Kidney (tissue), 14 donors: ENCODE results near the gene PTCD1. TPM values are rescaled to one million over a fixed set of nuclear protein-coding genes. Genes with fewer than 3 reads are reported as not detected.
A peak's percentile ranks its signal among the peaks of the same experiment; 100 is the strongest.

Experiments used
- DNase-seq, 5 donors: peaks; one replicate each; pipeline ENCODE4 v3.0.0-alpha.2; 2013 to 2020
- FAIRE-seq: peaks from 2 replicates; lab custom pipeline; 2012; peaks lifted over from hg19 to GRCh38; lab: Jason Lieb, UNC
- H3K27ac ChIP-seq, 2 donors: one replicate each; pipeline ENCODE4 v1.7.0; 2013; ENCODE audit warnings: low read depth in 2 of 2, low read length in 2 of 2, inconsistent platforms in 1 of 2
- H3K27me3 ChIP-seq: one replicate; pipeline ENCODE4 v1.7.1; 2013; ENCODE audit warnings: low read length, inconsistent platforms; ENCODE audit not compliant: control insufficient read depth, insufficient read depth
- H3K36me3 ChIP-seq, 3 donors: one replicate each; pipeline versions ENCODE4 v1.7.0 to v1.7.1; 2013; ENCODE audit warnings: low read length in 3 of 3, control low read depth in 1 of 3, inconsistent platforms in 1 of 3; ENCODE audit not compliant: insufficient read depth in 3 of 3, control insufficient read depth in 2 of 3
- H3K4me1 ChIP-seq, 3 donors: one replicate each; pipeline versions ENCODE4 v1.7.0 to v1.7.1; 2013; ENCODE audit warnings: low read length in 3 of 3, inconsistent platforms in 1 of 3, low read depth in 1 of 3; ENCODE audit not compliant: control insufficient read depth in 2 of 3, insufficient read depth in 2 of 3
- H3K4me3 ChIP-seq, 3 donors: one replicate each; pipeline versions ENCODE4 v1.7.0 to v1.8.1; 2013; ENCODE audit warnings: low read length in 3 of 3, control low read depth in 1 of 3, inconsistent platforms in 1 of 3
- H3K9ac ChIP-seq, 3 donors: one replicate each; pipeline versions ENCODE4 v1.7.0 to v1.7.1; 2013; ENCODE audit warnings: low read length in 3 of 3, control low read depth in 1 of 3, inconsistent platforms in 1 of 3
- H3K9me3 ChIP-seq, 3 donors: one replicate each; pipeline versions ENCODE4 v1.7.0 to v1.7.1; 2013; ENCODE audit warnings: low read length in 3 of 3, control low read depth in 1 of 3, inconsistent platforms in 1 of 3; ENCODE audit not compliant: control insufficient read depth in 2 of 3, insufficient read depth in 1 of 3
- intact Hi-C: fragments of 100-400 bp; cut with DNase I; formaldehyde crosslinking; loops from one replicate; pipeline ENCODE4 v1.11.1; 2022
- polyA plus RNA-seq: library from polyadenylated mRNA; stranded (reverse); fragments of 350-450 nt; fragmentation: Illumina TruSeq; extraction: RNeasy Lipid Tissue Mini Kit (QIAGEN cat#74804); gene quantifications from one replicate; pipeline ENCODE4 v1.2.3, GENCODE V29; 2014; ENCODE audit warnings: low read depth, low replicate concordance; ENCODE audit not compliant: insufficient read depth
- total RNA-seq: library from RNA; stranded (reverse); fragmentation: NEBNext Ultra II Directional; extraction: Animal tissue kit (Norgen Biotek cat#: 25700); gene quantifications from one replicate; pipeline ENCODE4 v1.2.1, GENCODE V29; 2021
- TF ChIP-seq, protein P1 (sequence below): IDR thresholded peaks from 3 replicates; pipeline ENCODE4 v1.5.1; 2012; ENCODE audit warnings: mild to moderate bottlenecking, moderate library complexity, borderline replicate concordance; ENCODE audit not compliant: insufficient read depth; ENCODE audit errors: extremely low read depth
- donor health status: control.
- donor health status: control.
- donor health status: control.
- donor health status: control.
- donor health status: control.
- donor health status: DM: yes; HTN: yes; CAD: no.
- donor health status: Normal renal cell carcinoma (clear cell type).

The PTCD1 gene
- total and polyA plus RNA-seq, 2 donors from 2014 or later: 2.9 to 5.4 TPM

DNA sequence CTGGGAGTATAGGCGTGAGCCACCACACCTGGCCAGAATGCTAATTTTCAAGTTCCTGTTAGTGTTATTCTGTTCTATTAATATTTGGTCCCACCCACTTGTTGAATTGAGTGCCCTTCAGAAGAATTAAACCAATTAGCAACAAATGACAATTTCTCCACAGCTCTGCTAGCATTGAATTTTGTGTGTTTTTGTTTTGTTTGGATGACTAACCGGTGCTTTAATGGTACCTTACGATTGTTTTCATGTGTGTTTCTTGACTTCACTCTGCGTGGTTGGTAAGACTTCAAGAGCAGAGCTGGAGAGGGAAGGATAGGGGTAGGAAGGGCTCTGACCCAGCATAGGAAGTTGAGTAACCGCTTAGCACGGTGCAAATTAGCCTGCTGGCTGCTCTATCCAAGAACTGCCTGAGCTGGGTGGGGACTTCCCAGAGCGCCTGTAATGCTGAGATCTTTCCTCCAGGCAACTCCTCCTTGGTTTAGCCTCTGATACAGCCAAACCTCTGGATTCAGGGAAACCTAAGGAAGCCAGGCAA, 59.5 kb downstream of the PTCD1 start:
- no peaks in the 10 kb centered on the region for H3K9me3 ChIP-seq
- H3K4me3 ChIP-seq: no peak overlapping the region
- H3K27me3 ChIP-seq: no peaks in the 10 kb centered on the region
- intact Hi-C loops: no loop called here
- TF ChIP-seq, protein P1, sequence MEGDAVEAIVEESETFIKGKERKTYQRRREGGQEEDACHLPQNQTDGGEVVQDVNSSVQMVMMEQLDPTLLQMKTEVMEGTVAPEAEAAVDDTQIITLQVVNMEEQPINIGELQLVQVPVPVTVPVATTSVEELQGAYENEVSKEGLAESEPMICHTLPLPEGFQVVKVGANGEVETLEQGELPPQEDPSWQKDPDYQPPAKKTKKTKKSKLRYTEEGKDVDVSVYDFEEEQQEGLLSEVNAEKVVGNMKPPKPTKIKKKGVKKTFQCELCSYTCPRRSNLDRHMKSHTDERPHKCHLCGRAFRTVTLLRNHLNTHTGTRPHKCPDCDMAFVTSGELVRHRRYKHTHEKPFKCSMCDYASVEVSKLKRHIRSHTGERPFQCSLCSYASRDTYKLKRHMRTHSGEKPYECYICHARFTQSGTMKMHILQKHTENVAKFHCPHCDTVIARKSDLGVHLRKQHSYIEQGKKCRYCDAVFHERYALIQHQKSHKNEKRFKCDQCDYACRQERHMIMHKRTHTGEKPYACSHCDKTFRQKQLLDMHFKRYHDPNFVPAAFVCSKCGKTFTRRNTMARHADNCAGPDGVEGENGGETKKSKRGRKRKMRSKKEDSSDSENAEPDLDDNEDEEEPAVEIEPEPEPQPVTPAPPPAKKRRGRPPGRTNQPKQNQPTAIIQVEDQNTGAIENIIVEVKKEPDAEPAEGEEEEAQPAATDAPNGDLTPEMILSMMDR: no peak
- peak in 1 of 5 donors; percentile 35 for DNase-seq
- H3K4me1 ChIP-seq: peaks cover 0 to 28% (median 0%) of the 10 kb centered on the region in 3 donors
- peak overlapping the region; percentile 82 to 85 for H3K27ac ChIP-seq
- no peak overlapping the region for H3K9ac ChIP-seq
- H3K36me3 ChIP-seq: no peaks in the 10 kb centered on the region
- no peak for FAIRE-seq

DNA sequence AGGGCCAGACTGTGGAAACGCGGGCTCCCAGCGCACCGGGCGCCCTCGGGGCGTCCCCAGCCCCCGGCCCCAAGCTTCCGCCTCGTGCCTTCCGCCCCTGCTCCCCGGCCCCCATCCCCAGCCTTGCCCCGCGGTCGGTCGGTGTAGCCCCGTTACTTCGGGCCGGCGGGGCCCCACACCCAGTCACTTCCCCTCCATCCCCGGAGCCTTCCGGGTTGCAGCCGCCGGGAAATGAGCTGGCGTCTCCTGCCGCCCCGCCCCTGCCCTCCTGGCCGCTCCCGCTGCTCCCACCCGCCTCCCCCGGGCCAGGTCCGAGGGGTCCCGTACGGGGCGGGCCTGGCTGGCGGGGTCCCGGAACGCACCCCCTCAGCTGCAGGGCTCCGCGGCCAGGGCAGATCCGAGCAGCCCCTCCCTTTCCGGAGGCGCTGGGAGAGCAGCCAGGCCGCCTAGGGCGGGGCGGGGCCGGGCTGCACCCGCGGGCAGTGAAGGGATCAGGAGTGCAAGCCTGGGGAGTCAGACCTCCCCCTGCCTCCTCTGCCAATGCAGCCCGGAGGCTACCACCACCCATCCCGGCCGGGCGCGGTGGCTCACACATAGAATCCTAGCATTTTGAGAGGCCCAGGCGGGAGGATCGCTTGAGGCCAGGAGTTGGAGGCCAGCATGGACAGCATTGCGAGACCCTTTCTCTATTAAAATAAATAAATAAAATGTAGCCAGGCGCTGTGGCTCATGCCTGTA, 63.4 kb downstream of the PTCD1 start:
- TF ChIP-seq, protein P1: no peak
- Histone ChIP-seq H3K27me3 (no peaks in the 10 kb centered on the region), H3K9ac (no peak overlapping the region), H3K27ac (peak overlapping the region; percentile 63 to 74), H3K36me3 (no peaks in the 10 kb centered on the region), H3K4me1 (peaks cover 0 to 22% (median 0%) of the 10 kb centered on the region in 3 donors), H3K9me3 (no peaks in the 10 kb centered on the region), H3K4me3 (peak overlapping the region in 1 of 3 donors; percentile 61)
- intact Hi-C loops: no loop called here
- DNase-seq (peak; percentile 39 to 93 (median 66)), FAIRE-seq (no peak)

DNA sequence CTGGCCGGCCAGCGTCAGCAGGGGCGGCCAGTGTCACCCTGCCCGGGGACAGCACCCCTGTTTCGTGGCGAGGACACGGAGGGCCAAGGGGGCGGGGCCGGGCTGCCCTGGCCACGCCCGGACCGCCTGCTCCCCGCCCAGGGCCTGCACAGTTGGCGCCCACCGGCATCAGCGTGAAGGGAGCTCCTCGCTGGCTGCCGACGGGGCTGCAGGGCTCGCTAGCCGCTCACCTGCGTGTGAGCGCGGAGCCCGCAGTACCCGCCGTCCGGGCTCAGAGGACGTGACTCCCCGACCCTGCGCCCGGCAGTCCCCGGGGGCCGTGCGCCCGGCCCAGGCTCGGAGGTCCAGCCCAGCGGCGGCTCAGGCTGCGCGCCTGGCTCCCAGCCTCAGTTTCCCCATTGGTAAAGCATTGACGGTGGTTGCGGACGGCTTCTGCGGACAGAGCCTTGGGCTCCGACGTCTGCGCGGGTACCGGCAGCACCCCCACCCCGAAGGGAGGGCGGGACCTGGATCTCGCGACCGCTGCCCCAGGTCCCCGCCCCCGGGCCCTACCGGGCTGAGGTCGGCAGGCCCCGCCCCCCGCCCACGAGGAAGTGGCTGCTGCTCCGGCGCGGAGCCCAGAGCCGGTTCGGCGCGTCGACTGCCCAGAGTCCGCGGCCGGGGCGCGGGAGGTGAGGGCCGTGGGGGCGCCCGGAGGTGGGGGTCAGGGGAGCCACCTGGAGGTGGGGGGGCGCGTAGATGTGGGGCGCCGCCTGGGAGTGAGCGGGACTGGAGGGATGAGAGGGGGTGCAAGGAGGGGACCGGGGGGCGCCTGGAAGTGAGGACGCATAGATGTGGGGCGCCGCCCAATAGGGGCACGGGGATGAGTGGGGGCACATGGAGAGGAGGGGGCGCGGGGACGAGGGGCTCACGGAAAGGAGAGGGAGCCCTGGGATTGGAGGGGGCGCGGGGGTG, 64.2 kb downstream of the PTCD1 start, which contains the start of gene ARPC1B:
Gene ARPC1B, plus strand, starts transcription at position 620 of the 954 bp plus-strand sequence. CDS start 10,985 bp downstream, outside the sequence.
- Histone ChIP-seq H3K27me3 (no peaks in the 10 kb centered on the region), H3K4me1 (peaks cover 0 to 14% (median 0%) of the 10 kb centered on the region in 3 donors), H3K36me3 (no peaks in the 10 kb centered on the region), H3K4me3 (peak within 1 kb of the TSS in 2 of 3 donors; percentile 55 to 61), H3K27ac (peak within 1 kb of the TSS; percentile 65 to 74), H3K9ac (no peak within 1 kb of the TSS), H3K9me3 (no peaks in the 10 kb centered on the region)
- TF ChIP-seq, protein P1: no peak
- peak; percentile 48 to 95 (median 77) for DNase-seq
- FAIRE-seq: no peak
- intact Hi-C loops: no loop called here
